Neural cell (in vitro differentiated cells): Measurements from ENCODE around the gene RASAL2. TPM values are rescaled to one million over a fixed set of nuclear protein-coding genes. Genes with fewer than 3 reads are reported as not detected.

Experiments used
- H2AFZ ChIP-seq: fragments of 200-600, 300-800 bp; sonication (generic), shearing (Covaris generic); 2 replicates; pipeline ENCODE4 v1.6.0; 2014; ENCODE audit warnings: low read depth, mild to moderate bottlenecking, antibody characterized with exemption, low read length, moderate library complexity
- H3F3A ChIP-seq: fragments of 200-600 bp; shearing (Covaris generic); 2 replicates; pipeline ENCODE4 v1.6.1; 2016; ENCODE audit warnings: mild to moderate bottlenecking, moderate library complexity, mixed read lengths, antibody characterized with exemption, low read length; ENCODE audit not compliant: insufficient read depth, poor library complexity, severe bottlenecking
- H3K27ac ChIP-seq: fragments of 200-600, 300-800 bp; sonication (generic), shearing (Covaris generic); 2 replicates; pipeline ENCODE4 v1.5.1; 2014; ENCODE audit warnings: mild to moderate bottlenecking, low read length, moderate library complexity
- H3K27me3 ChIP-seq: fragments of 300-800, 200-600 bp; sonication (generic), shearing (Covaris generic); 2 replicates; pipeline ENCODE4 v1.6.0; 2014; ENCODE audit warnings: mild to moderate bottlenecking, low read depth, low read length, moderate library complexity; ENCODE audit not compliant: insufficient read depth
- H3K36me3 ChIP-seq: fragments of 300-800, 200-600 bp; sonication (generic), shearing (Covaris generic); 2 replicates; pipeline ENCODE4 v1.5.1; 2014; ENCODE audit warnings: mild to moderate bottlenecking, antibody characterized with exemption, low read length, moderate library complexity; ENCODE audit not compliant: insufficient read depth
- H3K4me2 ChIP-seq: fragments of 300-800, 200-600 bp; sonication (generic), shearing (Covaris generic); 2 replicates; pipeline ENCODE4 v1.6.0; 2014; ENCODE audit warnings: mild to moderate bottlenecking, low read length
- H3K4me3 ChIP-seq: fragments of 300-800, 200-600 bp; sonication (generic), shearing (Covaris generic); 2 replicates; pipeline ENCODE4 v1.5.1; 2014; ENCODE audit warnings: mild to moderate bottlenecking, low read length, moderate library complexity
- H3K79me2 ChIP-seq: fragments of 200-600 bp; shearing (Covaris generic); replicated peaks from 2 replicates; pipeline ENCODE4 v1.6.0; 2014; ENCODE audit warnings: mild to moderate bottlenecking, low read length, moderate library complexity; ENCODE audit not compliant: insufficient read depth
- H3K9ac ChIP-seq: fragments of 300-800, 200-600 bp; sonication (generic), shearing (Covaris generic); 2 replicates; pipeline ENCODE4 v1.6.1; 2016; ENCODE audit warnings: mild to moderate bottlenecking, low read length, mixed read lengths
- H3K9me2 ChIP-seq: fragments of 200-600 bp; shearing (Covaris generic); 2 replicates; pipeline ENCODE4 v1.6.1; 2016; ENCODE audit warnings: mild to moderate bottlenecking, low read length, mixed read lengths; ENCODE audit not compliant: insufficient read depth
- H3K9me3 ChIP-seq: fragments of 200-600, 300-800 bp; sonication (generic), shearing (Covaris generic); 2 replicates; pipeline ENCODE4 v1.6.1; 2016; ENCODE audit warnings: mild to moderate bottlenecking, mixed run types, low read length, moderate library complexity, mixed read lengths
- H4K20me1 ChIP-seq: fragments of 200-600 bp; shearing (Covaris generic); 2 replicates; pipeline ENCODE4 v1.6.1; 2016; ENCODE audit warnings: mild to moderate bottlenecking, mixed run types; ENCODE audit not compliant: insufficient read depth
- EP300 ChIP-seq: fragments of 450-650 bp; conservative IDR thresholded peaks from 2 replicates; pipeline ENCODE4 v1.6.1; 2014; ENCODE audit warnings: antibody characterized with exemption, mild to moderate bottlenecking, moderate library complexity; ENCODE audit not compliant: poor library complexity, severe bottlenecking
- EZH2 ChIP-seq: fragments of 200-600, 300-800 bp; shearing (Covaris generic), sonication (generic); IDR thresholded peaks from 2 replicates; pipeline ENCODE4 v1.6.1; 2014; ENCODE audit warnings: antibody characterized with exemption, low read length, borderline replicate concordance, mild to moderate bottlenecking; ENCODE audit not compliant: insufficient read depth, poor library complexity, severe bottlenecking
- MXI1 ChIP-seq: fragments of 450-650 bp; conservative IDR thresholded peaks from 2 replicates; pipeline ENCODE4 v1.6.1; 2014; ENCODE audit warnings: antibody characterized with exemption, mild to moderate bottlenecking; ENCODE audit not compliant: poor library complexity, severe bottlenecking
- POLR2AphosphoS5 ChIP-seq: IDR thresholded peaks from 2 replicates; pipeline ENCODE4 v1.6.1; 2012
- RAD21 ChIP-seq: fragments of 450-650 bp; conservative IDR thresholded peaks from 2 replicates; pipeline ENCODE4 v1.6.1; 2014; ENCODE audit warnings: antibody characterized with exemption, mild to moderate bottlenecking, moderate library complexity
- SMC3 ChIP-seq: fragments of 450-650 bp; conservative IDR thresholded peaks from 2 replicates; pipeline ENCODE4 v1.6.1; 2014; ENCODE audit warnings: antibody characterized with exemption, mild to moderate bottlenecking, moderate library complexity; ENCODE audit not compliant: poor library complexity
- TAF1 ChIP-seq: IDR thresholded peaks from 2 replicates; pipeline ENCODE4 v1.6.1; 2012; ENCODE audit warnings: low read depth
- polyA plus RNA-seq: library from polyadenylated mRNA; depleted of rRNA; stranded (reverse); fragments of >200 nt; gene quantifications from 2 replicates; pipeline ENCODE4 v1.2.3, GENCODE V29; 2014
- TF ChIP-seq, protein P1 (sequence below): fragments of 450-650 bp; IDR thresholded peaks from 2 replicates; pipeline ENCODE4 v1.5.1; 2014; ENCODE audit warnings: antibody characterized with exemption, mild to moderate bottlenecking, moderate library complexity; ENCODE audit not compliant: poor library complexity, severe bottlenecking
- TF ChIP-seq, protein P2 (sequence below): IDR thresholded peaks from 2 replicates; pipeline ENCODE4 v1.6.1; 2012; ENCODE audit warnings: borderline replicate concordance

Gene RASAL2
- polyA plus RNA-seq, 1 donor from 2014 or later, result 73.3 TPM

DNA sequence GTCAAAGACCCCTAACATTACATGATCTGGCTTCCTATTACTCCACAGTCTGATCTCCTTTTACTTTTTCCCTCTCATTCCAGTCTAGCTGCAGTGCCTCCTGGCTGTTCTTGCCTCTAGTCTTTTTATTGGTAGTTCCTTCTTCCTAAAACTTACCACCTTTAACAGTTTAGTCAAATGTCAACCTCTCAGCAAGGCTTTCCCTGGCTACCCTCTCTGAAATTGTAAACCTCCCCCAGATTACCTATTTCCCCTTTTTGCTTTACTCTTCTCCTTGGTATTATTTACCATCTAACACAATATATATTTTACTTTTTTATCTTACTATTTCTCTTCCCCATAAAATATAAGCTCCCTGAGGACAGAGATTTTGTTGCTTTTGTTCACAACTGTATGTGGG lies 273.2 kb downstream of the RASAL2 start:
- H4K20me1 ChIP-seq, result no peaks in the 10 kb centered on the region
- H2AFZ ChIP-seq, result no peak overlapping the region
- no peak overlapping the region for H3K27ac ChIP-seq
- H3K9me3 ChIP-seq, result no peaks in the 10 kb centered on the region
- H3K4me2 ChIP-seq, result no peak overlapping the region
- H3K27me3 ChIP-seq, result no peaks in the 10 kb centered on the region
- no peak overlapping the region for H3K4me3 ChIP-seq
- no peak for TF ChIP-seq EZH2
- TF ChIP-seq, protein P1, sequence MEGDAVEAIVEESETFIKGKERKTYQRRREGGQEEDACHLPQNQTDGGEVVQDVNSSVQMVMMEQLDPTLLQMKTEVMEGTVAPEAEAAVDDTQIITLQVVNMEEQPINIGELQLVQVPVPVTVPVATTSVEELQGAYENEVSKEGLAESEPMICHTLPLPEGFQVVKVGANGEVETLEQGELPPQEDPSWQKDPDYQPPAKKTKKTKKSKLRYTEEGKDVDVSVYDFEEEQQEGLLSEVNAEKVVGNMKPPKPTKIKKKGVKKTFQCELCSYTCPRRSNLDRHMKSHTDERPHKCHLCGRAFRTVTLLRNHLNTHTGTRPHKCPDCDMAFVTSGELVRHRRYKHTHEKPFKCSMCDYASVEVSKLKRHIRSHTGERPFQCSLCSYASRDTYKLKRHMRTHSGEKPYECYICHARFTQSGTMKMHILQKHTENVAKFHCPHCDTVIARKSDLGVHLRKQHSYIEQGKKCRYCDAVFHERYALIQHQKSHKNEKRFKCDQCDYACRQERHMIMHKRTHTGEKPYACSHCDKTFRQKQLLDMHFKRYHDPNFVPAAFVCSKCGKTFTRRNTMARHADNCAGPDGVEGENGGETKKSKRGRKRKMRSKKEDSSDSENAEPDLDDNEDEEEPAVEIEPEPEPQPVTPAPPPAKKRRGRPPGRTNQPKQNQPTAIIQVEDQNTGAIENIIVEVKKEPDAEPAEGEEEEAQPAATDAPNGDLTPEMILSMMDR, result no peak
- no peak for TF ChIP-seq SMC3
- no peak for TF ChIP-seq EP300
- no peak for TF ChIP-seq TAF1
- TF ChIP-seq, protein P2, sequence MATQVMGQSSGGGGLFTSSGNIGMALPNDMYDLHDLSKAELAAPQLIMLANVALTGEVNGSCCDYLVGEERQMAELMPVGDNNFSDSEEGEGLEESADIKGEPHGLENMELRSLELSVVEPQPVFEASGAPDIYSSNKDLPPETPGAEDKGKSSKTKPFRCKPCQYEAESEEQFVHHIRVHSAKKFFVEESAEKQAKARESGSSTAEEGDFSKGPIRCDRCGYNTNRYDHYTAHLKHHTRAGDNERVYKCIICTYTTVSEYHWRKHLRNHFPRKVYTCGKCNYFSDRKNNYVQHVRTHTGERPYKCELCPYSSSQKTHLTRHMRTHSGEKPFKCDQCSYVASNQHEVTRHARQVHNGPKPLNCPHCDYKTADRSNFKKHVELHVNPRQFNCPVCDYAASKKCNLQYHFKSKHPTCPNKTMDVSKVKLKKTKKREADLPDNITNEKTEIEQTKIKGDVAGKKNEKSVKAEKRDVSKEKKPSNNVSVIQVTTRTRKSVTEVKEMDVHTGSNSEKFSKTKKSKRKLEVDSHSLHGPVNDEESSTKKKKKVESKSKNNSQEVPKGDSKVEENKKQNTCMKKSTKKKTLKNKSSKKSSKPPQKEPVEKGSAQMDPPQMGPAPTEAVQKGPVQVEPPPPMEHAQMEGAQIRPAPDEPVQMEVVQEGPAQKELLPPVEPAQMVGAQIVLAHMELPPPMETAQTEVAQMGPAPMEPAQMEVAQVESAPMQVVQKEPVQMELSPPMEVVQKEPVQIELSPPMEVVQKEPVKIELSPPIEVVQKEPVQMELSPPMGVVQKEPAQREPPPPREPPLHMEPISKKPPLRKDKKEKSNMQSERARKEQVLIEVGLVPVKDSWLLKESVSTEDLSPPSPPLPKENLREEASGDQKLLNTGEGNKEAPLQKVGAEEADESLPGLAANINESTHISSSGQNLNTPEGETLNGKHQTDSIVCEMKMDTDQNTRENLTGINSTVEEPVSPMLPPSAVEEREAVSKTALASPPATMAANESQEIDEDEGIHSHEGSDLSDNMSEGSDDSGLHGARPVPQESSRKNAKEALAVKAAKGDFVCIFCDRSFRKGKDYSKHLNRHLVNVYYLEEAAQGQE, result no peak
- no peak for TF ChIP-seq RAD21
- TF ChIP-seq MXI1, result no peak
- no peak for TF ChIP-seq POLR2AphosphoS5
- no peaks in the 10 kb centered on the region for H3K9me2 ChIP-seq
- H3K36me3 ChIP-seq, result no peaks in the 10 kb centered on the region
- H3F3A ChIP-seq, result peaks cover 3% of the 10 kb centered on the region
- no peak overlapping the region for H3K9ac ChIP-seq
- H3K79me2 ChIP-seq, result peaks cover 4% of the 10 kb centered on the region

DNA sequence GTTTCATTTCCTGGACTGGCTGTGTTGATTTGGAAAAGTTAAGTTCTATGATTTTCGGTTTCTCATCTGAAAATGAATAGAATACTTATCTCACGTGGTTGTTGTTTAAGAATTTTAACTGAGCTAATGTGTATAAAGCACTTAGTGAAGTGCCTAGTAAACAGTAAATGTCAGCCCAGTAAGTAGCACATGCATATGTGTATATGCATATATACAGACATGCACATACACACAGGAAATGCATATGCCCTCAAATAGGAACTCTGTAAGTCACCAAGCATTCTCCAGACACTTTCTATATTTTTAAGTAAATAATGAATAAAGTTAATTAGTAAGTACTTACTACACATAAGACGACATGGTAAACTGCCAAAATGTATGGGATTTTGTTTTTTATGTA lies 274.3 kb downstream of the RASAL2 start:
- no peak overlapping the region for H3K4me3 ChIP-seq
- H3K36me3 ChIP-seq, result no peaks in the 10 kb centered on the region
- no peaks in the 10 kb centered on the region for H3K9me2 ChIP-seq
- H2AFZ ChIP-seq, result no peak overlapping the region
- no peaks in the 10 kb centered on the region for H3K27me3 ChIP-seq
- TF ChIP-seq RAD21, result no peak
- TF ChIP-seq TAF1, result no peak
- TF ChIP-seq, protein P1, result no peak
- no peak for TF ChIP-seq POLR2AphosphoS5
- TF ChIP-seq MXI1, result no peak
- TF ChIP-seq EZH2, result no peak
- TF ChIP-seq, protein P2, result no peak
- TF ChIP-seq EP300, result no peak
- no peak overlapping the region for H3K9ac ChIP-seq
- no peak overlapping the region for H3K4me2 ChIP-seq
- no peak overlapping the region for H3K27ac ChIP-seq
- peaks cover 3% of the 10 kb centered on the region for H3F3A ChIP-seq
- no peaks in the 10 kb centered on the region for H4K20me1 ChIP-seq
- no peaks in the 10 kb centered on the region for H3K9me3 ChIP-seq
- H3K79me2 ChIP-seq, result peaks cover 13% of the 10 kb centered on the region
